Heart right ventricle (tissue), 16 donors: ENCODE measurements around the gene SFT2D1. TPM values are rescaled to one million over a fixed set of nuclear protein-coding genes. Genes with fewer than 3 reads are reported as not detected.

Source experiments
- ATAC-seq, 8 donors: fragments of 200-7000 bp; cut with Tn5 transposase; one replicate each; pipeline ENCODE4 v1.9.1; 2020; ENCODE audit warnings: mild to moderate bottlenecking in 8 of 8, moderate library complexity in 8 of 8, moderate number of reproducible peaks in 1 of 8
- DNase-seq, 2 donors: peaks; one replicate each; pipeline ENCODE4 v3.0.0-alpha.2; 2020
- H3K27ac ChIP-seq, 10 donors: fragments of 200-600 bp; sonication (generic) in 2 of 10; one replicate each; pipeline versions ENCODE4 v1.5.0 to v1.8.0; 2020 to 2022; ENCODE audit warnings: mild to moderate bottlenecking in 3 of 10
- H3K27me3 ChIP-seq, 7 donors: fragments of 200-600 bp; one replicate each; pipeline ENCODE4 v1.8.0; 2021 to 2022; ENCODE audit warnings: mild to moderate bottlenecking in 2 of 7
- H3K36me3 ChIP-seq, 9 donors: fragments of 200-600 bp; sonication (generic) in 1 of 9; one replicate each; pipeline versions ENCODE4 v1.5.0 to v1.8.0; 2020 to 2022; ENCODE audit warnings: mild to moderate bottlenecking in 2 of 9
- H3K4me1 ChIP-seq, 9 donors: fragments of 200-600 bp; sonication (generic) in 1 of 9; one replicate each; pipeline versions ENCODE4 v1.5.0 to v1.8.0; 2020 to 2022; ENCODE audit warnings: mild to moderate bottlenecking in 4 of 9
- H3K4me3 ChIP-seq, 10 donors: fragments of 200-600 bp; sonication (generic) in 2 of 10; one replicate each; pipeline versions ENCODE4 v1.5.0 to v1.8.0; 2020 to 2022; ENCODE audit warnings: mild to moderate bottlenecking in 7 of 10, moderate library complexity in 2 of 10
- H3K9me3 ChIP-seq, 11 donors: fragments of 200-600 bp in 10 of 11; sonication (generic) in 2 of 11; one replicate each; pipeline versions ENCODE4 v1.5.0 to v1.8.0; 2013 to 2022; ENCODE audit warnings: mild to moderate bottlenecking in 2 of 11, control low read depth in 1 of 11, moderate library complexity in 1 of 11
- CTCF ChIP-seq, 9 donors: fragments of 200-600 bp; sonication (generic) in 2 of 9; IDR thresholded peaks; one replicate each; pipeline versions ENCODE4 v1.5.0 to v1.8.0; 2021 to 2022; ENCODE audit warnings: antibody characterized with exemption in 9 of 9, mild to moderate bottlenecking in 5 of 9, moderate library complexity in 1 of 9
- WGBS, 2 donors: extraction: QIAGEN DNeasy Blood & Tissue Kit; methylation state at CpG; one replicate each; pipeline ENCODE4 v1.1.7; 2013; ENCODE audit warnings: inconsistent platforms in 1 of 2; 5-methylcytosine and 5-hydroxymethylcytosine counted together
- intact Hi-C, 10 donors: fragments of 100-400 bp; cut with DNase I; formaldehyde crosslinking; loops; one replicate each; pipeline versions ENCODE4 v1.11.1 to v1.14.2; 2022
- polyA plus RNA-seq, 2 donors: library from polyadenylated mRNA; stranded (reverse); fragments of 200-250 nt; gene quantifications; one replicate each; pipeline ENCODE4 v1.2.3, GENCODE V29; 2013
- total RNA-seq, 10 donors: library from RNA; stranded (reverse); fragmentation: NEBNext Ultra II Directional in 3 of 10; extraction: Animal tissue kit (Norgen Biotek cat#: 25700) in 3 of 10; gene quantifications; one replicate each; pipeline versions ENCODE4 v1.2.1 to v1.2.4, GENCODE V29; 2021 to 2023
- donor health status: Arrhythmogenic right ventricular cardiomyopathy.
- donor health status: ischemic (EF 13 %, LVEDD 7.1; RV severe dilation, severe dysfunction).
- donor health status: healthy with polysubstance abuse.
- donor health status: DM: no; HTN: yes; CAD: no.
- donor health status: DM: no; HTN: no; CAD: no.
- donor health status: ischemic (EF 25% LVEDD 6.9; RV normal size, moderate dysfunction).
- donor health status: ischemic (EF 25% LVEDD 5.7; RV mildly dilated, moderate dysfunction).
- donor health status: healthy.
- donor health status: DM: yes; HTN: yes; CAD: no.
- donor health status: Ischemic cardiomyopathy.
- donor health status: ischemic (EF 35%, LVEDD 5.7; RV mildly dilated, moderate dysfunction).
- donor health status: nonischemic (EF 11% LVEDD 7.7; RV severe dilation, severe dysfunction).
- donor health status: DM: yes; HTN: yes; CAD: no.
- donor health status: PGD.
- donor health status: ischemic (EF 29% LVEDD 5.4; RV normal size, mild dysfunction).
- donor health status: nonischemic (EF 23%, LVEDD 6.1; RV moderate dilation, normal function).

Gene SFT2D1
- total and polyA plus RNA-seq, 12 donors = 15.6 to 43.6 (median 22.1) TPM

- H3K4me3 ChIP-seq = no peak overlapping the region
- ATAC-seq (no peak), DNase-seq (no peak)
- no peak for TF ChIP-seq CTCF (IDR thresholded peaks at IDR 0.05)
- intact Hi-C loops = no loop called here
- H3K27me3 ChIP-seq = peaks cover 0 to 42% (median 14%) of the 10 kb centered on the region in 7 donors
- H3K9me3 ChIP-seq = peaks cover 0 to 3% (median 0%) of the 10 kb centered on the region in 11 donors
- H3K36me3 ChIP-seq = no peaks in the 10 kb centered on the region
- no peaks in the 10 kb centered on the region for H3K4me1 ChIP-seq
- no peak overlapping the region for H3K27ac ChIP-seq
- WGBS, 2 donors = 80 to 88% methylated on average over 12 of the region's 12 CpGs
Observed at GRCh38 chr6:166293731-166294584, 48.4 kb downstream of the SFT2D1 start.

DNA sequence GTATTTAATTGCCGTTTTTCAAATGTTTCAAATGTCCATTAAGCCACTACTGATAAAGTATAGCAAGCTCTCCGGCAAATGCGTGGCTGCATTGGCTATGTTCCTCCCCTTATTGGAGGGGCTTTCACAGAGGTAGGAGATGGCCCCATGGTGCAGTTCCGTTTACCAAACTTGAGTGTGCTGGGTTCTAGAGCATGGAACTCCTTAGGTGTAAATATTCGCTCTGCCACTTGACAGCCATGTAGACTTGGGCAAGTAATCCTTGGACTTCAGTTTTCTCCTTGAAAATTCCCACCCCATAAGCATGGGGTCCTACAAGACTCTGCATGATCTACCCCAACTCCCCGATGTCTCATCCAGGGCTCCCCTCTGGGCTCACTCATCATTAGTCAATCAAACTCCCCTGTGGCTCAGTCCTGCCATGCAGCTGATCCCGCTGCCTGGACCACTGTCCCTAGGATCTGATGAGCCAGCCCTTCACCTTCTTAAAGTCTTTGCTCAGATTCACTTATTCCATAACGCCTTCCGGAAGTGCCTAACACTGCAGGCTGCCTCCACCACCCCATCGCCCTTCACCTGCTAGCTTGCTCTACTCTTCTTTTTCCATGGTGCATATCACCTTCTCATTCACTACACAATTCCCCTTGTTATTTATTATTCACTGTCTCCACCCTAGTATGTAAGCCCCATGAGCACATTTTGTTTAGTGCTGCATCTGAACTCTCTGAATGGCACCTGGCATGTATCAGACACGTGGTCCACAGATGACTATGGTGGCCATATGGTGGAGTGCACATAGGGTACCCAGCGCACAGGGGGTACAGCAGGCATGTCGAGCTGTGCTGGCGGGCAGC is 52.9 kb downstream of the SFT2D1 start:
- H3K4me3 ChIP-seq = no peak overlapping the region
- peaks cover 0 to 41% (median 10%) of the 10 kb centered on the region in 7 donors for H3K27me3 ChIP-seq
- no peak for TF ChIP-seq CTCF (IDR thresholded peaks at IDR 0.05)
- ATAC-seq (no peak), DNase-seq (no peak)
- H3K4me1 ChIP-seq = no peaks in the 10 kb centered on the region
- intact Hi-C loops = no loop called here
- no peaks in the 10 kb centered on the region for H3K36me3 ChIP-seq
- 92 to 94% methylated on average over 14 of the region's 14 CpGs for WGBS, 2 donors
- no peaks in the 10 kb centered on the region for H3K9me3 ChIP-seq
- no peak overlapping the region for H3K27ac ChIP-seq

DNA sequence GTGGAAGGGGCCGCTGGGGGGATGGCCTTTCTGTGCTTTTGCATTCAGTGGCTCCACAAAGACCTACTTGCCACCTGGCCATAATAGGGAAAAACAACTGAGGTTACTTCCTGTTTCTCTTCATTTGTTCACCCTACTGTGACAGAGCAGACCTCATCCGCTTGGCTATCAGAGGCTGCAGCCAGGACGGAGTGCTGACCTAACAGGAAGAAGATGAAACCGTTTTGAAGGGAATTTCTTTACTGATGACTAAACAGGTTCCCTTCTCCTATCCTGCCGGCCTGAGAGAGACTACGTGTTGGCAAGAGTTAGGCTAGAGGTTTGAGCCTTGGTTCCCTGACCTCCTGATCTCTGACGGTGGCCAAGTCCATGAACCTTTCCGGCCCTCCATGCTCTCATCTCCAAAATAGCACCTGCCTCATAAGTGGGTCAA is 55.5 kb downstream of the SFT2D1 start:
- H3K36me3 ChIP-seq = no peaks in the 10 kb centered on the region
- DNase-seq (no peak), ATAC-seq (peak in 3 of 8 donors; percentile 11 to 41 (median 26))
- TF ChIP-seq CTCF (IDR thresholded peaks at IDR 0.05) = no peak
- H3K27me3 ChIP-seq = peaks cover 0 to 41% (median 15%) of the 10 kb centered on the region in 7 donors
- H3K27ac ChIP-seq = no peak overlapping the region
- no peaks in the 10 kb centered on the region for H3K4me1 ChIP-seq
- no peak overlapping the region for H3K4me3 ChIP-seq
- no peaks in the 10 kb centered on the region for H3K9me3 ChIP-seq
- intact Hi-C loops = no loop called here
- WGBS, 2 donors = 41 to 49% methylated on average over 8 of the region's 8 CpGs

DNA sequence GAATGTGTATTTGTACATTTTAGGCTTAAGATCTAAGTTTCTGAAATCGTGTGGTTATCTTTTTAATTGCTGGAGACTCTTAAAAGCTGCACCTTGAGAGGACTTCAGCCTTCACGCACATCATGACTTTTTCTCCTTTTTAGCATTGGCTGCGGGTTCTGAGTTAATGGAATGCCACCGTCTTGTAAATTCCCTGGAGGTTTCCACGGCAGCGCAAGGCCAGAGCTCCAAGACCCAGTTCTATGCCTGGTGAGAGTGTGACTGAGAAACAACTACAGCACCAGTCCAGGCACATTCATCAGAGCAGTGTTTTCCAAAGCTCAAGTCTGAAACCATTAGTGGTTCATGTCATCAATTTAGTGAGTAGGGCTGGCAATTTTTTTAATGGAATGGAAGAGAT is 57.1 kb downstream of the SFT2D1 start:
- WGBS, 2 donors = 70 to 81% methylated on average over 6 of the region's 6 CpGs
- no peak for TF ChIP-seq CTCF (IDR thresholded peaks at IDR 0.05)
- no peak for DNase-seq
- no peaks in the 10 kb centered on the region for H3K36me3 ChIP-seq
- peaks cover 0 to 51% (median 17%) of the 10 kb centered on the region in 7 donors for H3K27me3 ChIP-seq
- ATAC-seq = no peak
- intact Hi-C loops = no loop called here
- no peak overlapping the region for H3K4me3 ChIP-seq
- H3K9me3 ChIP-seq = no peaks in the 10 kb centered on the region
- H3K4me1 ChIP-seq = no peaks in the 10 kb centered on the region
- H3K27ac ChIP-seq = no peak overlapping the region
